GM18511 (cell line): ENCODE data around the gene CCDC127.
"Not testable (repeated sequence)": the region's sequence is repeated elsewhere in the genome, so short reads cannot be mapped to it uniquely, and the experiment has no call there.

Source experiments
- ATAC-seq: cut with Tn5 transposase; IDR thresholded peaks from one replicate; pipeline ENCODE4 v1.9.1; 2021; ENCODE audit warnings: mild to moderate bottlenecking, moderate library complexity; ENCODE audit not compliant: unreplicated experiment

Gene CCDC127

GRCh38 chr5:204462-204861 is 13.5 kb downstream of the CCDC127 start:
- ATAC-seq = no peak

GRCh38 chr5:204001-204400 is 14.0 kb downstream of the CCDC127 start:
- no peak for ATAC-seq

DNA sequence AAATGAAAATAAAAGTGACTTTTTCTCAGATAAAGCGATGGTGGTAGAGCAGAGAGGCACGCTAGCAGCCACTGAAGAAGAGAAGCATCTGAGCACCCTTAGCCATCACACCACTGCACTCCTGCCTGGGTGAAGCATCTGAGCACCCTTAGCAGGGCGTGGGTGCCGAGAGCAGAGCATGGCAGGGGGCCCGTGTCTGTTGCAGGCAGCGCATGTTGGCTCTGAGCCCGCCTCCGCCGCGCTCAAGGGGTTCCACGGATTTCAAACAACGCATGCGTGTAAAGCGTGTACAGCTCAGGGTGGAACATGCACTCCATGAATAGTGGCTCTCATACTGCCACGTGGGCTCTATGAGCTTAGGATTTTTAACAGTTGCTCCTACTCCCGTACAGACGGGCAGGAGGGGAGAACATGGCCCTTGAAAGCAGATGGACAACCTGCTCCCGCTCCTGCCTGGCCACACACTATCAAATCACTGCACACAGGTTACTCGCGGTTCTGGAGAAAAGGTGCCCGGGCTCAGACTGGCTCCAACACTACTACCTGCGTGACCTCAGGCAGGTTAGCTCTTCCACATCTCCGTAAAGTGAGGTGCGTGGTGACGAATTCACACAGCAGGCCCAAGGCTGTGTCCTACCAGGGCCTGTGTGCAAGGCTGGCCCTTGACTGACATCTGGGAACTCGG is 14.6 kb downstream of the CCDC127 start:
- ATAC-seq = no peak

DNA sequence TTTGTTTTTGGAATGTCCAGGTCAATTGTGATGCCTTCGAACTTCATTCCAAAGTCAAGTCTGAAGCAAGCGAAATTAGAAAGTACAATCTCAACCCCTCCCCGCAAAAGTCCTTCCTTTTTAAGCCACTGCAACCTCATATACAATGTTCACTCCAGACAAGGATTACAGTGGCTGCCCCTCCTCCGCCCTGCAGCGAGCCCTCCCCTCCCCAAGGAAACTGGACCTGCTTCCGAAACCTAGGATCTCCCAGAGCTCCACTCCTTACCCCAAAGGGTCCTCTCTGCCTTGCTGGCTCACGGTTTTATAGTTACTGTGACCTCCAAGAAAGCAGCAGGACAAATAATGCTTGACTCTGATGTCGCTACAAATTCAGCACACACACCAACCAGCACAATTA is 16.3 kb downstream of the CCDC127 start:
- no peak for ATAC-seq

GRCh38 chr5:200985-201384 is 17.0 kb downstream of the CCDC127 start:
- ATAC-seq = peak; percentile 65

- ATAC-seq = no peak
These were observed 17.9 kb downstream of the CCDC127 start for GRCh38 chr5:199950-200645.

GRCh38 chr5:199197-199949 is 18.6 kb downstream of the CCDC127 start:
- ATAC-seq = no peak

GRCh38 chr5:198516-199196 is 19.3 kb downstream of the CCDC127 start:
- no peak for ATAC-seq

DNA sequence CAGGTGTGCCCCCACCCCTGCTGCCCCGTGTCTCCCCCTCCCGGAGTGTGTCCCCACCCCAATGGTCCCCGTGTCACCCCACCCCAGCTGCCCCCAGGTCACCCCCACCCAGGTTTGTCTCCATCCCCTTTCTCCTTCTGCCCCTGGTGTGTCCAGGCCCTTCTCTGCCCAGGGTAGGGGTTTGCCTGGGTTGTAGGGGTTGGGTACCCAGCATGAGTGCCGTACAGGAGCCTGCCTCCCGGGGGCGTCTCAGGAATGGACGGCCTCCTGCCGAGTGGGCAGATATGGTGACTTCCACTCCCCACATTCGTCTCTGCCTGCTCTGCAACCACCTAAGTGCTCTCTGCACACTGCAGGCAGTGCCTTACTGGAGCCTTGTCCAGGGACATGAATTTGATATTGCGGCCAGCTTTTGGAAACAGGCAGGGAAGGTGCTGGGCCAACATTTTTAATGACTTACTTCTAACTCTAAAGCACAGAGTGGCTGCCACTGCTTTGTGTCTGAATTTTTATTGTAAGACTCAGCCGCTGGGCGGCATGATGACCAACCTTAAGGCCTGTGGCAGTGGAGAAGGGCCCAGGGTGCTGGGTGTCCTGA is 20.0 kb downstream of the CCDC127 start:
- ATAC-seq = no peak

DNA sequence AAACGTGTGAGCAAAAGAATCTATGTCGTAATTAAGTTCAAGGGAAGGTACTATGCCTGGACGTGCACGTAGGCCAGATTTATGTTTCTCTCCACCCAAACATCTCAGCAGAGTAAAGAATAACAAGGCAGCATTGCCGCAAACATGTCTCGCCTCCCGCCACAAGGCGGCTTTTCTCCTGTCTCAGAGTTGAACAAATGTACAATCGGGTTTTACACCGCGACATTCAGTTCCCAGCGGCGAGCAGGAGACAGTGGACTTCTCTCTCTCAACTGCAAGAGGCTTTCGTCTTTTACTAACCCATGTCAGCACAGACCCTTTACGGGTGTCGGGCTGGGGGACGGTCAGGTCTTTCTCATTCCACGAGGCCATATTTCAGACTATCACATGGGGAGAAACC is 20.9 kb downstream of the CCDC127 start:
- ATAC-seq = not testable (repeated sequence)

- no peak for ATAC-seq
These were observed 21.6 kb downstream of the CCDC127 start for GRCh38 chr5:196350-196749.

GRCh38 chr5:195401-196160 is 22.4 kb downstream of the CCDC127 start:
- no peak for ATAC-seq

GRCh38 chr5:194603-195209 is 23.2 kb downstream of the CCDC127 start:
- ATAC-seq = no peak

DNA sequence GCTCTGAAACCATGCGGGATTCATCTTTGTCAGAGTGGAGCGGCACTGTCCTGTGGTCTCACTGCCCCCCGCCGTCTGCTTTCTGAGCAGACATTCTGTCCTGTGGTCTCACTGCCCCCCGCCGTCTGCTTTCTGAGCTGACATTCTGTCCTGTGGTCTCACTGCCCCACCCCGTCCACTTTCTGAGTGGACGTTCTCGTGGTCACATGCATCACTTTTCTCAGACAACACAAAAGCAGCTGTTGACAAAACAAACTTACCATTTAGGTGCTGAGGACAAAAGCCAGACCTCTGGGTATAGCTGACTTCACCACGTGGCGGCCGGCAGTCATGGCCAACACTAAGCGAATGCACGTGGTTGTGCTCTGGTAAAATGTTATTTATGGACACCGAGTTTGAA is 23.9 kb downstream of the CCDC127 start:
- ATAC-seq = no peak

GRCh38 chr5:192970-193831 is 24.8 kb downstream of the CCDC127 start:
- no peak for ATAC-seq

GRCh38 chr5:192691-192969 is 25.3 kb downstream of the CCDC127 start:
- ATAC-seq = no peak

- ATAC-seq = no peak
These were observed 25.8 kb downstream of the CCDC127 start for GRCh38 chr5:191949-192690.
